Lower leg skin (tissue), 3 donors: ENCODE data around the gene RGS9BP.
"Not testable (repeated sequence)": the region's sequence is repeated elsewhere in the genome, so short reads cannot be mapped to it uniquely, and the experiment has no call there.

Source experiments
- POLR2A ChIP-seq, 2 donors: fragments of 450-650 bp; IDR thresholded peaks; one replicate each; pipeline ENCODE4 v1.6.1; 2016 to 2017; ENCODE audit warnings: antibody characterized with exemption in 2 of 2, mild to moderate bottlenecking in 1 of 2, moderate library complexity in 1 of 2
- TF ChIP-seq, protein P1 (sequence below), 3 donors: fragments of 450-650 bp; IDR thresholded peaks; one replicate each; pipeline ENCODE4 v1.5.1; 2016; ENCODE audit warnings: antibody characterized with exemption in 3 of 3, mild to moderate bottlenecking in 3 of 3, moderate library complexity in 2 of 3

DNA sequence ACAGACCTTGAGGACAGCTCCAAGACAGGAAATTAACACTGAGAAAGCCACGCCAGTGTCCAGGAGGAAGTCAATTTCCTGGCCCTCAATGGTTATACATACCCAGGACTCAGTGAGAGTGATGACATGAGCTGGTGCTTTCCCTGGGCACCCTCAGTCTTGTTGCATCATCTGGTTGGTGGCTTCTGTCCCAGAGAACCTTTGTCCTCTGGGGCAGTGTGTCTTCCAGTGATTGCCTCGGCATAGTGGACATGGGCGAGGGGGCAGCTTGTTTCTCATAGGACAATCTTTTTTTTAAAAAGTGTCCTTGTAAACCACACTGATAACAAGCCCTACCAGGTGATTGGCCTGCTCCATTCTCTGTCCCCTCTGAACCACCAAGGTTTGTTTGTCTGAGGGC is 21.1 kb downstream of the RGS9BP start:
- TF ChIP-seq, protein P1, sequence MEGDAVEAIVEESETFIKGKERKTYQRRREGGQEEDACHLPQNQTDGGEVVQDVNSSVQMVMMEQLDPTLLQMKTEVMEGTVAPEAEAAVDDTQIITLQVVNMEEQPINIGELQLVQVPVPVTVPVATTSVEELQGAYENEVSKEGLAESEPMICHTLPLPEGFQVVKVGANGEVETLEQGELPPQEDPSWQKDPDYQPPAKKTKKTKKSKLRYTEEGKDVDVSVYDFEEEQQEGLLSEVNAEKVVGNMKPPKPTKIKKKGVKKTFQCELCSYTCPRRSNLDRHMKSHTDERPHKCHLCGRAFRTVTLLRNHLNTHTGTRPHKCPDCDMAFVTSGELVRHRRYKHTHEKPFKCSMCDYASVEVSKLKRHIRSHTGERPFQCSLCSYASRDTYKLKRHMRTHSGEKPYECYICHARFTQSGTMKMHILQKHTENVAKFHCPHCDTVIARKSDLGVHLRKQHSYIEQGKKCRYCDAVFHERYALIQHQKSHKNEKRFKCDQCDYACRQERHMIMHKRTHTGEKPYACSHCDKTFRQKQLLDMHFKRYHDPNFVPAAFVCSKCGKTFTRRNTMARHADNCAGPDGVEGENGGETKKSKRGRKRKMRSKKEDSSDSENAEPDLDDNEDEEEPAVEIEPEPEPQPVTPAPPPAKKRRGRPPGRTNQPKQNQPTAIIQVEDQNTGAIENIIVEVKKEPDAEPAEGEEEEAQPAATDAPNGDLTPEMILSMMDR (IDR thresholded peaks at IDR 0.05), result not testable (repeated sequence)
- not testable (repeated sequence) for TF ChIP-seq POLR2A (IDR thresholded peaks at IDR 0.05)
